ENCODE measurements around the gene ZZZ3. TPM values are rescaled to one million over a fixed set of nuclear protein-coding genes. Genes with fewer than 3 reads are reported as not detected.

Gene ZZZ3
- total RNA-seq, 1 experiment from 2014 or later, result 50.2 TPM

Small RNA genes within 50 kb of the gene (small RNA-seq; reads per million reads assigned to genes)
- 0 to 0.06 reads per million in 2 experiments for gene RN7SL370P

Other genes starting within 250 kb of the ZZZ3 start
- gene USP33, start 77.2 kb upstream of the ZZZ3 start, total RNA-seq (2014; rRNA removed; shearing (Covaris generic)), result 38.8 and 50.2 TPM in 2 replicates
- 14.4 and 15.7 TPM in 2 replicates for gene MIGA1, start 97.0 kb upstream of the ZZZ3 start, total RNA-seq (2014; rRNA removed; shearing (Covaris generic))
- gene NEXN, start 206.0 kb upstream of the ZZZ3 start, total RNA-seq (2014; rRNA removed; shearing (Covaris generic)), result 0.07 TPM in 1 of 2 replicates, not detected in the other